ENCODE results near the gene GPR35. TPM values are rescaled to one million over a fixed set of nuclear protein-coding genes. Genes with fewer than 3 reads are reported as not detected.

Gene GPR35
- total and polyA plus RNA-seq, 10 of the 15 experiments (the other 5 are each of a cell fraction or from before 2014, with no cell fraction given) = 0.14 to 1.6 (median 0.75) TPM; not detected in 3

GRCh38 chr2:240615820-240616547, 9.3 kb upstream of the GPR35 start:
- Histone ChIP-seq H3K4me2 (ENCODE audit: control insufficient read depth, insufficient read depth) (no peak overlapping the region), H3K4me3 (no peak overlapping the region), H3K27me3 (replicated peaks in 1 of 2; ENCODE audit: control insufficient read depth in 2 of 2, insufficient read depth in 2 of 2, low read length in 1 of 2) (no peaks in the 10 kb centered on the region), H3K27ac (ENCODE audit: control insufficient read depth, insufficient read depth) (no peak overlapping the region), H3K9ac (ENCODE audit: control insufficient read depth, insufficient read depth, low read length) (no peak overlapping the region), H3K4me1 (ENCODE audit: control insufficient read depth, insufficient read depth, low read length) (peaks cover 20% of the 10 kb centered on the region), H2AFZ (ENCODE audit: control insufficient read depth, low read depth, low read length) (no peak overlapping the region), H3K79me2 (ENCODE audit: control insufficient read depth, insufficient read depth, low read length) (no peaks in the 10 kb centered on the region), H3K36me3 (ENCODE audit: control insufficient read depth in 2 of 2, insufficient read depth in 2 of 2, low read length in 1 of 2) (no peaks in the 10 kb centered on the region), H3K9me3 (replicated peaks; ENCODE audit: control insufficient read depth, insufficient read depth, low read length) (peaks cover 12% of the 10 kb centered on the region), H4K20me1 (ENCODE audit: control insufficient read depth, insufficient read depth) (no peaks in the 10 kb centered on the region)
- FAIRE-seq (no peak), DNase-seq (ENCODE audit: low read depth, low spot score) (no peak), ATAC-seq (no peak)
- ChIA-PET CTCF (no interaction called here), SMC1A (ENCODE audit: uncharacterized antibody, unreplicated experiment) (interaction anchor here (1.1 kb wide), 1 partner anchor 33 kb away, joined by 3 read pairs; no protein-coding TSS in a partner anchor), RAD21 (ENCODE audit: unreplicated experiment) (no interaction called here), POLR2A (no interaction called here)
- in situ Hi-C loops (cut with MboI) (no loop called here), intact Hi-C loops (cut with micrococcal nuclease; ENCODE audit: unreplicated experiment) (no loop called here)
- BruUV-seq (replicated peaks) = no TSS peak
- 74% methylated on average over 20 of the region's 20 CpGs for WGBS (ENCODE audit: insufficient coverage, insufficient replicate concordance, low lambda C conversion rate, missing lambda C conversion rate)
- TF ChIP-seq, protein P1, sequence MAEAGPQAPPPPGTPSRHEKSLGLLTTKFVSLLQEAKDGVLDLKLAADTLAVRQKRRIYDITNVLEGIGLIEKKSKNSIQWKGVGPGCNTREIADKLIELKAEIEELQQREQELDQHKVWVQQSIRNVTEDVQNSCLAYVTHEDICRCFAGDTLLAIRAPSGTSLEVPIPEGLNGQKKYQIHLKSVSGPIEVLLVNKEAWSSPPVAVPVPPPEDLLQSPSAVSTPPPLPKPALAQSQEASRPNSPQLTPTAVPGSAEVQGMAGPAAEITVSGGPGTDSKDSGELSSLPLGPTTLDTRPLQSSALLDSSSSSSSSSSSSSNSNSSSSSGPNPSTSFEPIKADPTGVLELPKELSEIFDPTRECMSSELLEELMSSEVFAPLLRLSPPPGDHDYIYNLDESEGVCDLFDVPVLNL (IDR thresholded peaks at IDR 0.05; ENCODE audit: low read depth, low read length) = no peak
- no peak for TF ChIP-seq SMARCA5 (IDR thresholded peaks at IDR 0.05)
- no peak for TF ChIP-seq KLF5 (IDR thresholded peaks at IDR 0.05; ENCODE audit: partially characterized antibody)
- TF ChIP-seq ATF3 (IDR thresholded peaks at IDR 0.05; ENCODE audit: borderline replicate concordance, extremely low read depth, low read depth, low read length) = no peak
- no peak for TF ChIP-seq SREBF2 (IDR thresholded peaks at IDR 0.05; ENCODE audit: low read length)
- TF ChIP-seq BRCA1 (IDR thresholded peaks at IDR 0.05; ENCODE audit: low read depth, low read length) = no peak
- TF ChIP-seq SIX5 (IDR thresholded peaks at IDR 0.05; ENCODE audit: low read depth, low read length, severe bottlenecking) = no peak

Measured in GM12878 (cell line).